H9 (cell line): ENCODE measurements around the gene DDTL. TPM values are rescaled to one million over a fixed set of nuclear protein-coding genes. Genes with fewer than 3 reads are reported as not detected.
"Not testable (repeated sequence)": the region's sequence is repeated elsewhere in the genome, so short reads cannot be mapped to it uniquely, and the experiment has no call there.

ENCODE experiments used
- DNase-seq: peaks from one replicate; pipeline ENCODE4 v3.0.0-alpha.2; 2017
- H2AFZ ChIP-seq: one replicate; pipeline ENCODE4 v1.6.1; 2013; ENCODE audit warnings: mild to moderate bottlenecking, low read length, control low read depth, moderate library complexity
- H2AK5ac ChIP-seq: 2 replicates; pipeline ENCODE4 v1.6.1; 2013; ENCODE audit warnings: low read length, control low read depth, mixed read lengths; ENCODE audit not compliant: insufficient read length
- H2BK120ac ChIP-seq: one replicate; pipeline ENCODE4 v1.6.1; 2013; ENCODE audit warnings: low read depth, mild to moderate bottlenecking, low read length, control low read depth, inconsistent platforms; ENCODE audit not compliant: poor library complexity, severe bottlenecking
- H2BK12ac ChIP-seq: 2 replicates; pipeline ENCODE4 v1.6.1; 2013; ENCODE audit warnings: low read length, control low read depth, mixed read lengths, low read depth; ENCODE audit not compliant: insufficient read length
- H2BK15ac ChIP-seq: 2 replicates; pipeline ENCODE4 v1.6.1; 2013; ENCODE audit warnings: low read depth, low read length, control low read depth
- H2BK20ac ChIP-seq: one replicate; pipeline ENCODE4 v1.6.1; 2013; ENCODE audit warnings: low read depth, mild to moderate bottlenecking, low read length, control low read depth, inconsistent platforms; ENCODE audit not compliant: poor library complexity, severe bottlenecking
- H2BK5ac ChIP-seq: 2 replicates; pipeline ENCODE4 v1.6.1; 2013; ENCODE audit warnings: low read length, control low read depth, mixed read lengths; ENCODE audit not compliant: insufficient read length
- H3K14ac ChIP-seq: 2 replicates; pipeline ENCODE4 v1.6.1; 2013; ENCODE audit warnings: low read length, control low read depth; ENCODE audit not compliant: insufficient read depth
- H3K18ac ChIP-seq: 2 replicates; pipeline ENCODE4 v1.6.1; 2013; ENCODE audit warnings: low read depth, mild to moderate bottlenecking, mixed read lengths, low read length, control low read depth; ENCODE audit not compliant: insufficient read length
- H3K23ac ChIP-seq: 2 replicates; pipeline ENCODE4 v1.6.1; 2013; ENCODE audit warnings: low read length, control low read depth, mixed read lengths, low read depth; ENCODE audit not compliant: insufficient read length
- H3K23me2 ChIP-seq: 2 replicates; pipeline ENCODE4 v1.6.1; 2013; ENCODE audit warnings: low read depth, mild to moderate bottlenecking, mixed read lengths, low read length, control low read depth; ENCODE audit not compliant: insufficient read length, poor library complexity, severe bottlenecking
- H3K27ac ChIP-seq: 2 replicates; pipeline ENCODE4 v1.5.1; 2013; ENCODE audit warnings: low read length, control low read depth, mixed read lengths, low read depth; ENCODE audit not compliant: insufficient read length
- H3K27me3 ChIP-seq: 2 replicates; pipeline ENCODE4 v1.6.1; 2013; ENCODE audit warnings: low read length, control low read depth, inconsistent platforms; ENCODE audit not compliant: insufficient read depth
- H3K4ac ChIP-seq: 2 replicates; pipeline ENCODE4 v1.6.1; 2013; ENCODE audit warnings: low read depth, mild to moderate bottlenecking, control low read depth, inconsistent platforms, low read length, moderate library complexity
- H3K4me1 ChIP-seq: 2 replicates; pipeline ENCODE4 v1.6.1; 2013; ENCODE audit warnings: low read length, control low read depth, inconsistent platforms; ENCODE audit not compliant: insufficient read depth
- H3K4me2 ChIP-seq: 2 replicates; pipeline ENCODE4 v1.6.1; 2013; ENCODE audit warnings: low read length, control low read depth, mixed read lengths; ENCODE audit not compliant: insufficient read length, insufficient read depth
- H3K56ac ChIP-seq: 2 replicates; pipeline ENCODE4 v1.6.1; 2013; ENCODE audit warnings: low read depth, mild to moderate bottlenecking, mixed read lengths, low read length, control low read depth; ENCODE audit not compliant: insufficient read length
- H3K79me1 ChIP-seq: 2 replicates; pipeline ENCODE4 v1.6.1; 2013; ENCODE audit warnings: low read depth, mild to moderate bottlenecking, moderate library complexity, low read length, control low read depth, inconsistent platforms; ENCODE audit not compliant: insufficient read depth, poor library complexity, severe bottlenecking
- H3K79me2 ChIP-seq: 2 replicates; pipeline ENCODE4 v1.6.1; 2013; ENCODE audit warnings: low read length, control low read depth, inconsistent platforms; ENCODE audit not compliant: insufficient read depth
- H3K9ac ChIP-seq: 2 replicates; pipeline ENCODE4 v1.6.1; 2013; ENCODE audit warnings: low read length, control low read depth, mixed read lengths; ENCODE audit not compliant: insufficient read length; ENCODE audit errors: extremely low read depth
- H3K9me3 ChIP-seq: one replicate; pipeline ENCODE4 v1.6.1; 2013; ENCODE audit warnings: low read depth, low read length, inconsistent platforms; ENCODE audit not compliant: control insufficient read depth
- H3T11ph ChIP-seq: one replicate; pipeline ENCODE4 v1.6.1; 2013; ENCODE audit warnings: mild to moderate bottlenecking, low read length, control low read depth, inconsistent platforms
- H4K20me1 ChIP-seq: one replicate; pipeline ENCODE4 v1.6.1; 2013; ENCODE audit not compliant: control insufficient read depth, insufficient read length, insufficient read depth
- H4K5ac ChIP-seq: 2 replicates; pipeline ENCODE4 v1.6.1; 2013; ENCODE audit warnings: low read depth, mild to moderate bottlenecking, mixed read lengths, low read length, control low read depth; ENCODE audit not compliant: insufficient read length
- H4K8ac ChIP-seq: replicated peaks from 2 replicates; pipeline ENCODE4 v1.6.1; 2013; ENCODE audit warnings: low read length, control low read depth, mixed read lengths, low read depth; ENCODE audit not compliant: insufficient read length
- H4K91ac ChIP-seq: 2 replicates; pipeline ENCODE4 v1.6.1; 2013; ENCODE audit warnings: low read depth, mild to moderate bottlenecking, moderate library complexity, mixed read lengths, low read length, control low read depth; ENCODE audit not compliant: insufficient read length
- H3K27ac Mint-ChIP-seq, 3 experiments: 2 replicates in 2 of 3; 3 replicates in 1 of 3; pipeline ENCODE4 v1.8.0; 2020 to 2021; ENCODE audit warnings: mixed read lengths in 3 of 3, mild to moderate bottlenecking in 1 of 3, moderate library complexity in 1 of 3
- H3K27me3 Mint-ChIP-seq: 2 replicates; pipeline ENCODE4 v1.8.0; 2021; ENCODE audit warnings: low read depth, mild to moderate bottlenecking, moderate library complexity, mixed read lengths
- H3K36me3 Mint-ChIP-seq, 3 experiments: 2 replicates in 2 of 3; 3 replicates in 1 of 3; pipeline ENCODE4 v1.8.0; 2020 to 2021; ENCODE audit warnings: low read depth in 3 of 3, mixed read lengths in 3 of 3; ENCODE audit not compliant: insufficient read depth in 1 of 3
- H3K4me1 Mint-ChIP-seq, 2 experiments: 2 replicates each; pipeline ENCODE4 v1.8.0; 2020; ENCODE audit warnings: mixed read lengths in 2 of 2
- H3K4me3 Mint-ChIP-seq, 2 experiments: 2 replicates in 1 of 2; 3 replicates in 1 of 2; pipeline ENCODE4 v1.8.0; 2020 to 2021; ENCODE audit warnings: mild to moderate bottlenecking in 2 of 2, mixed read lengths in 2 of 2, moderate library complexity in 1 of 2
- H3K9me3 Mint-ChIP-seq, 2 experiments: 2 replicates in 1 of 2; 3 replicates in 1 of 2; pipeline ENCODE4 v1.8.0; 2020; ENCODE audit warnings: mild to moderate bottlenecking in 2 of 2, mixed read lengths in 2 of 2, moderate library complexity in 1 of 2
- WGBS: extraction: QIAGEN DNeasy Blood & Tissue Kit; methylation state at CpG from one replicate; pipeline ENCODE4 v1.1.7; 2013; ENCODE audit warnings: missing lambda C conversion rate, low lambda C conversion rate, mixed read lengths; ENCODE audit not compliant: insufficient read length; ENCODE audit errors: extremely low coverage; 5-methylcytosine and 5-hydroxymethylcytosine counted together
- total RNA-seq: library from RNA; stranded (reverse); gene quantifications from 2 replicates; pipeline ENCODE4 v1.2.1, GENCODE V29; 2021

The DDTL gene
- total RNA-seq, 1 experiment from 2014 or later: not detected

DNA sequence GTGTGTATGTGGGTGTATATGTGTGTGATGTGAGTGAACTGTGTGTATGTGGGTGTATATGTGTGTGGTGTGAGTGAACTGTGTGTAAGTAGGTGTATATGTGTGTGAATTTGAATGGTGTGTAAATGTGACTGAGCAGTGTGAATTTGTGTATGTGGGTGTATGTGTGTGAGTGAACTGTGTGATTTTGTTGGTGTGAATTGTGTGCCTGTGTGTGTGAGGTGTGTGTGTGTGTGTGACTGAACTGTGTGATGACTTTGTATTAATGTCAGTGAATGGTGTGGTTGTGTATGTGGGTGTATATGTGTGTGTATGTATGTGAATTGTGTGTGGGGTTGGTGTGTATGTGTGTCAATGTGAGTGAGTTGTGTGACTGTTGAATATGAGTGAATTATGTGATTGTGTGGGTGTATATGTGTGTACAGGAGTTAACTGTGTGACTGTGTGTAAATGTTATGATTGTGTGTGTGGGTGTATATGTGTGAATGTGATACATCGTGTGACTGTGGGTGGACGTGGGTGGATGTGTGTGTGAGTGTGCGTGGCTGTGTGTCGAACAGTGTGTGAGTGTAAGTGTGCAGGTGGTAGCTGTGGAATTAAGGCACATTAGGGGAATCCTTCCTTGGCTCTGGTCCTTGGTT lies 20.0 kb downstream of the DDTL start:
- H3K27me3 ChIP-seq, H3K14ac ChIP-seq, H3K4ac ChIP-seq, H3K27ac Mint-ChIP-seq, H3K27ac ChIP-seq, H3K27me3 Mint-ChIP-seq, H3K9me3 ChIP-seq, H2BK5ac ChIP-seq, H2BK12ac ChIP-seq, H3K4me1 ChIP-seq, H2BK15ac ChIP-seq, H3K9ac ChIP-seq, H3K18ac ChIP-seq, H3K79me1 ChIP-seq, H3K4me3 Mint-ChIP-seq, H4K8ac ChIP-seq, H3K23ac ChIP-seq, H3K9me3 Mint-ChIP-seq, H3K36me3 Mint-ChIP-seq, H4K20me1 ChIP-seq, DNase-seq, H3K79me2 ChIP-seq, H4K91ac ChIP-seq, H4K5ac ChIP-seq, H3T11ph ChIP-seq, H2AFZ ChIP-seq, H3K23me2 ChIP-seq, H3K4me2 ChIP-seq, H2AK5ac ChIP-seq, H2BK20ac ChIP-seq, H3K56ac ChIP-seq, H2BK120ac ChIP-seq, H3K4me1 Mint-ChIP-seq: not testable (repeated sequence)
- WGBS: 100% methylated on average over 1 of the region's 4 CpGs

DNA sequence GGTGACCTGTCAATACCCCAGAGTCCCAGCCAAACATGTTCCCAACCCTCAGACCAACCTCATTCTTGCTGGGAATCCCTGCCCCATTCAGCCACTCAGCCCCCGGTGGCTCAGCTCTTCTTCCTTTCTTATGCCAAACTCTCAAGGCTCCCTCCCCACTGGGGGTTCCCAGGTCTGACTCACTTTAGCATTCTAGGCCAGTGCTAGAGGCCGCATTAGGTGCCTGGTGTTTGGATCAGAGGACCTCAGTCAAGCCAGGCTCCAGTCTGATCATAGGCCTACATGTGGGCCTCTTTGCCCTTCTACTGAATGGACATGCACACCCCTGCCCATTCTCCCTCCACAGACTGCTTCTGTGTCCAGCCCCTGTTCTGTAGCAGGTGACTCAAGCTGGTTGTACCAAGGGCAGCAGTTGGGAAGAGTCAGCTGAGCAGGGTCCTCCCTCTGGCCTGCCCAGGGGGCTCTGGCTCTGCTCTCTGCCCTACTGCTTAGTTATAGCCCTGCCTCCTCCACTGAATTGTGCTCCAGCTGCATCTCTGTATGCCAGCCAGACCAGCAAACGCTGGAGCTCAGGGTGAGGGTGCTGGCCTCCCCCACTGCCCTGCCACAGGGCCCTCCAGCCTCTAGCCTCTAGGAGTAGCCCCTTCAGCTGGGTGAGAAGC lies 23.0 kb downstream of the DDTL start:
- not testable (repeated sequence) for H3K4me3 Mint-ChIP-seq, H3K79me2 ChIP-seq, DNase-seq, H3K23ac ChIP-seq, H3K36me3 Mint-ChIP-seq, H3K56ac ChIP-seq, H3K27ac ChIP-seq, H4K5ac ChIP-seq, H3K9ac ChIP-seq, H3K4me1 ChIP-seq, H3K27me3 ChIP-seq, H3K14ac ChIP-seq, H3K79me1 ChIP-seq, H3K4me2 ChIP-seq, H4K20me1 ChIP-seq, H3K4ac ChIP-seq, H2BK5ac ChIP-seq, H2BK120ac ChIP-seq, H4K91ac ChIP-seq, H3K27ac Mint-ChIP-seq, H2BK15ac ChIP-seq, H3T11ph ChIP-seq, H3K9me3 ChIP-seq, H3K23me2 ChIP-seq, H3K9me3 Mint-ChIP-seq, H2BK20ac ChIP-seq, H3K27me3 Mint-ChIP-seq, H3K4me1 Mint-ChIP-seq, H2AFZ ChIP-seq, H3K18ac ChIP-seq, H2BK12ac ChIP-seq, H4K8ac ChIP-seq, H2AK5ac ChIP-seq
- no CpG with 5 or more reads among the region's 3 CpGs for WGBS
